GM12878 (cell line): Measurements from ENCODE around the gene PDGFC. TPM values are rescaled to one million over a fixed set of nuclear protein-coding genes. Genes with fewer than 3 reads are reported as not detected.

ENCODE experiments used
- ATAC-seq: fragments of 200-7000 bp; cut with Tn5 transposase; 3 replicates; pipeline ENCODE4 v1.9.1; 2020; ENCODE audit warnings: mild to moderate bottlenecking, moderate library complexity
- BruUV-seq: library from RNA; stranded (reverse); fragments of 400-500 nt; replicated peaks from 2 replicates; lab custom pipeline; 2021; lab: Mats Ljungman, UMichigan
- CTCF ChIA-PET: fragments of 300-600 bp; sonication (Branson Sonifier 250); formaldehyde crosslinking; extraction: SDS; loops from one replicate; lab custom pipeline; 2021; ENCODE audit warnings: inconsistent platforms; lab: Yijun Ruan, JAX
- POLR2A ChIA-PET: fragments of 350-600 bp; formaldehyde crosslinking; extraction: SDS; loops from one replicate; lab custom pipeline; 2021; ENCODE audit warnings: inconsistent platforms; lab: Charles Lee
- RAD21 ChIA-PET: fragments of 300-600 bp; sonication (Branson Sonifier 250); formaldehyde crosslinking; loops from one replicate; lab custom pipeline; 2023; ENCODE audit warnings: antibody characterized with exemption; ENCODE audit not compliant: unreplicated experiment; lab: Charles Lee
- SMC1A ChIA-PET: fragments of 300-600 bp; sonication (Branson Sonifier 250); formaldehyde crosslinking; loops from one replicate; lab custom pipeline; 2023; ENCODE audit not compliant: unreplicated experiment, uncharacterized antibody; lab: Charles Lee
- DNase-seq: peaks from one replicate; pipeline ENCODE4 v3.0.0-alpha.2; 2011; ENCODE audit warnings: low read depth, low spot score
- FAIRE-seq: peaks from 3 replicates; lab custom pipeline; 2011; peaks lifted over from hg19 to GRCh38; lab: Jason Lieb, UNC
- H2AFZ ChIP-seq: 2 replicates; pipeline ENCODE4 v1.6.0; 2011; ENCODE audit warnings: low read depth, low read length, control low read depth; ENCODE audit not compliant: control insufficient read depth
- H3K27ac ChIP-seq: 2 replicates; pipeline ENCODE4 v1.5.1; 2011; ENCODE audit warnings: control low read depth; ENCODE audit not compliant: control insufficient read depth, insufficient read depth
- H3K27me3 ChIP-seq, 2 experiments: replicated peaks in 1 of 2; 2 replicates each; pipeline versions ENCODE4 v1.6.0 to v1.6.1; 2011; ENCODE audit warnings: low read length in 1 of 2; ENCODE audit not compliant: control insufficient read depth in 2 of 2, insufficient read depth in 2 of 2
- H3K36me3 ChIP-seq, 2 experiments: 2 replicates each; pipeline ENCODE4 v1.5.1; 2011; ENCODE audit warnings: low read length in 1 of 2; ENCODE audit not compliant: control insufficient read depth in 2 of 2, insufficient read depth in 2 of 2
- H3K4me1 ChIP-seq: 2 replicates; pipeline ENCODE4 v1.6.1; 2011; ENCODE audit warnings: mild to moderate bottlenecking, low read length, moderate library complexity, mixed read lengths; ENCODE audit not compliant: control insufficient read depth, insufficient read depth
- H3K4me2 ChIP-seq: 2 replicates; pipeline ENCODE4 v1.6.0; 2011; ENCODE audit warnings: control low read depth; ENCODE audit not compliant: control insufficient read depth, insufficient read depth
- H3K4me3 ChIP-seq: fragments of 200-600 bp; sonication (generic); 2 replicates; pipeline ENCODE4 v1.5.1; 2016
- H3K79me2 ChIP-seq: 2 replicates; pipeline ENCODE4 v1.6.0; 2011; ENCODE audit warnings: low read length; ENCODE audit not compliant: control insufficient read depth, insufficient read depth
- H3K9ac ChIP-seq: 2 replicates; pipeline ENCODE4 v1.8.0; 2011; ENCODE audit warnings: low read length, control low read depth, mixed read lengths; ENCODE audit not compliant: control insufficient read depth, insufficient read depth
- H3K9me3 ChIP-seq: replicated peaks from 3 replicates; pipeline ENCODE4 v1.5.1; 2011; ENCODE audit warnings: mild to moderate bottlenecking, low read length; ENCODE audit not compliant: control insufficient read depth, insufficient read depth
- H4K20me1 ChIP-seq: 2 replicates; pipeline ENCODE4 v1.6.0; 2011; ENCODE audit not compliant: control insufficient read depth, insufficient read depth
- BCLAF1 ChIP-seq: fragments of 450-650 bp; IDR thresholded peaks from 2 replicates; pipeline ENCODE4 v1.6.1; 2017; ENCODE audit warnings: antibody characterized with exemption, mild to moderate bottlenecking, moderate library complexity
- CREB1 ChIP-seq: IDR thresholded peaks from 2 replicates; pipeline ENCODE4 v1.6.1; 2012; ENCODE audit warnings: low read depth, mild to moderate bottlenecking, inconsistent platforms
- EGR1 ChIP-seq, 2 experiments: IDR thresholded peaks; 1 replicate in 1 of 2; 2 replicates in 1 of 2; pipeline ENCODE4 v1.6.1; 2011 to 2012; ENCODE audit warnings: low read depth in 2 of 2, low read length in 2 of 2, borderline replicate concordance in 1 of 2, mild to moderate bottlenecking in 1 of 2, moderate library complexity in 1 of 2
- FOS ChIP-seq: IDR thresholded peaks from 3 replicates; pipeline ENCODE4 v1.6.1; 2011; ENCODE audit warnings: borderline replicate concordance; ENCODE audit not compliant: insufficient read length; ENCODE audit errors: extremely low read depth
- GABPA ChIP-seq: IDR thresholded peaks from 2 replicates; pipeline ENCODE4 v1.6.1; 2014; ENCODE audit warnings: antibody characterized with exemption, low read depth, mild to moderate bottlenecking, inconsistent platforms
- NRF1 ChIP-seq: conservative IDR thresholded peaks from 2 replicates; pipeline ENCODE4 v1.6.1; 2011; ENCODE audit warnings: mild to moderate bottlenecking, low read depth, low read length, improper control_type of control experiment
- TCF3 ChIP-seq: IDR thresholded peaks from 2 replicates; pipeline ENCODE4 v1.6.1; 2012; ENCODE audit warnings: low read depth, mild to moderate bottlenecking, low read length, borderline replicate concordance; ENCODE audit not compliant: insufficient read depth
- WGBS: methylation state at CpG from one replicate; pipeline ENCODE4 v1.1.6; 2016; ENCODE audit warnings: low lambda C conversion rate; ENCODE audit not compliant: insufficient replicate concordance, insufficient coverage; ENCODE audit errors: missing lambda C conversion rate; 5-methylcytosine and 5-hydroxymethylcytosine counted together
- in situ Hi-C: fragments of 300-500 bp; cut with MboI; formaldehyde crosslinking; loops from 9 replicates; pipeline ENCODE4 v1.14.3; 2018; ENCODE audit warnings: mixed read lengths
- intact Hi-C: fragments of 100-400 bp; cut with micrococcal nuclease; formaldehyde crosslinking; loops from one replicate; pipeline ENCODE4 v1.14.2; 2022; ENCODE audit not compliant: unreplicated experiment
- polyA plus RNA-seq, 11 experiments: library from polyadenylated mRNA; depleted of rRNA in 4 of 11; unstranded in 6 of 11; stranded (reverse) in 5 of 11; fragments of >200 nt; fragmentation: Nextera tagmentation in 4 of 11; fragmentation: Illumina TruSeq in 1 of 11; extraction: Ambion mirVana in 4 of 11; extraction: Trizol in 1 of 11; gene quantifications; 1 replicate in 1 of 11; 2 replicates in 10 of 11; pipeline versions ENCODE4 v1.2.1 to v1.2.3, GENCODE V29; 2011 to 2016; ENCODE audit warnings: inconsistent platforms in 2 of 11, missing spikeins in 2 of 11, low read depth in 1 of 11
- total RNA-seq, 4 experiments: library from RNA; depleted of rRNA in 3 of 4; stranded (reverse); fragments of >200 nt in 3 of 4; fragmentation: Illumina TruSeq in 1 of 4; extraction: Trizol in 1 of 4; gene quantifications; 2 replicates each; pipeline versions ENCODE4 v1.2.1 to v1.2.3, GENCODE V29; 2013 to 2021
- TF ChIP-seq, protein P1 (sequence below): fragments of 450-650 bp; IDR thresholded peaks from 2 replicates; pipeline ENCODE4 v1.6.1; 2017; ENCODE audit warnings: mild to moderate bottlenecking

The PDGFC gene
- total and polyA plus RNA-seq, 10 of the 15 experiments (the other 5 are each of a cell fraction or from before 2014, with no cell fraction given), result 0.02 to 0.18 TPM; not detected in 8

GRCh38 chr4:156999175-156999517, 27.5 kb upstream of the PDGFC start:
- POLR2A ChIA-PET, result no interaction called here
- H3K36me3 ChIP-seq, result no peaks in the 10 kb centered on the region
- WGBS, result 2% methylated on average over 2 of the region's 2 CpGs
- no peaks in the 10 kb centered on the region for H4K20me1 ChIP-seq
- DNase-seq, result no peak
- CTCF ChIA-PET, result no interaction called here
- H3K27me3 ChIP-seq, result no peaks in the 10 kb centered on the region; a peak in 1 of 4 replicates
- H3K27ac ChIP-seq, result no peak overlapping the region
- H3K4me1 ChIP-seq, result no peaks in the 10 kb centered on the region
- no peaks in the 10 kb centered on the region for H3K79me2 ChIP-seq
- in situ Hi-C loops, result no loop called here
- H3K4me3 ChIP-seq, result no peak overlapping the region
- H3K9me3 ChIP-seq, result no peaks in the 10 kb centered on the region
- ATAC-seq, result no peak
- SMC1A ChIA-PET, result interaction anchor here (1.2 kb wide), 1 partner anchor 38 kb away, joined by 3 read pairs; no protein-coding TSS in a partner anchor
- H3K9ac ChIP-seq, result no peak overlapping the region
- RAD21 ChIA-PET, result interaction anchor here (1.1 kb wide), 1 partner anchor 43 kb away, joined by 3 read pairs; no protein-coding TSS in a partner anchor
- no peak overlapping the region for H3K4me2 ChIP-seq
- TF ChIP-seq FOS (no peak), NRF1 (no peak), CREB1 (no peak), BCLAF1 (no peak), GABPA (no peak), TCF3 (no peak), EGR1 (IDR thresholded peaks at IDR 0.05; ENCODE audit: borderline replicate concordance in 1 of 2, low read depth in 2 of 2, low read length in 2 of 2) (no peak)
- TF ChIP-seq, protein P1, sequence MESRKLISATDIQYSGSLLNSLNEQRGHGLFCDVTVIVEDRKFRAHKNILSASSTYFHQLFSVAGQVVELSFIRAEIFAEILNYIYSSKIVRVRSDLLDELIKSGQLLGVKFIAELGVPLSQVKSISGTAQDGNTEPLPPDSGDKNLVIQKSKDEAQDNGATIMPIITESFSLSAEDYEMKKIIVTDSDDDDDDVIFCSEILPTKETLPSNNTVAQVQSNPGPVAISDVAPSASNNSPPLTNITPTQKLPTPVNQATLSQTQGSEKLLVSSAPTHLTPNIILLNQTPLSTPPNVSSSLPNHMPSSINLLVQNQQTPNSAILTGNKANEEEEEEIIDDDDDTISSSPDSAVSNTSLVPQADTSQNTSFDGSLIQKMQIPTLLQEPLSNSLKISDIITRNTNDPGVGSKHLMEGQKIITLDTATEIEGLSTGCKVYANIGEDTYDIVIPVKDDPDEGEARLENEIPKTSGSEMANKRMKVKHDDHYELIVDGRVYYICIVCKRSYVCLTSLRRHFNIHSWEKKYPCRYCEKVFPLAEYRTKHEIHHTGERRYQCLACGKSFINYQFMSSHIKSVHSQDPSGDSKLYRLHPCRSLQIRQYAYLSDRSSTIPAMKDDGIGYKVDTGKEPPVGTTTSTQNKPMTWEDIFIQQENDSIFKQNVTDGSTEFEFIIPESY, result no peak
- TF ChIP-seq, all 136 proteins: peak for 0
- no TSS peak for BruUV-seq
- FAIRE-seq, result no peak
- intact Hi-C loops, result no loop called here
- H2AFZ ChIP-seq, result no peak overlapping the region
